ENCODE data around the gene MYH6. TPM values are rescaled to one million over a fixed set of nuclear protein-coding genes. Genes with fewer than 3 reads are reported as not detected.

Gene MYH6
- total RNA-seq, 4 donors from 2014 or later = 20.4 to 1,496 (median 303) TPM

DNA sequence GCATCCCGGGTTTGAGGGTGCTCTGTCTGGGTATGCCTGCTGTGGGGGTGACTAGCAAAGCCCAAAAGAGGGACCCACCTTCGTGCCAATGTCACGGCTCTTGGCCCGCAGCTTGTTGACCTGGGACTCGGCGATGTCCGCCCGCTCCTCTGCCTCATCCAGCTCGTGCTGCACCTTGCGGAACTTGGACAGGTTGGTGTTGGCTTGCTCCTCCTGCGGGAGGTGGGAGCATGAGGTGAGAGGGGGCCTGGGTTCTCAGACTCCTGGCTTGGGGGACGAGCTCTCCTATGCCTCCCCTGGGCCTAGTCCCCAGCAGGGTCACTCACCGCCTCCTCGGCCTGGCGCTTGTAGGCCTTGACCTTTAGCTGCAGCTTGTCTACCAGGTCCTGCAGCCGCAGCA, 5.6 kb upstream of the MYH6 start:
- intact Hi-C loops (cut with DNase I; ENCODE audit: low total_unique reads) (no loop called here), in situ Hi-C loops (cut with MboI; ENCODE audit: low sequenced_read_pairs in 4 of 4) (no loop called here)
- TF ChIP-seq, protein P1, sequence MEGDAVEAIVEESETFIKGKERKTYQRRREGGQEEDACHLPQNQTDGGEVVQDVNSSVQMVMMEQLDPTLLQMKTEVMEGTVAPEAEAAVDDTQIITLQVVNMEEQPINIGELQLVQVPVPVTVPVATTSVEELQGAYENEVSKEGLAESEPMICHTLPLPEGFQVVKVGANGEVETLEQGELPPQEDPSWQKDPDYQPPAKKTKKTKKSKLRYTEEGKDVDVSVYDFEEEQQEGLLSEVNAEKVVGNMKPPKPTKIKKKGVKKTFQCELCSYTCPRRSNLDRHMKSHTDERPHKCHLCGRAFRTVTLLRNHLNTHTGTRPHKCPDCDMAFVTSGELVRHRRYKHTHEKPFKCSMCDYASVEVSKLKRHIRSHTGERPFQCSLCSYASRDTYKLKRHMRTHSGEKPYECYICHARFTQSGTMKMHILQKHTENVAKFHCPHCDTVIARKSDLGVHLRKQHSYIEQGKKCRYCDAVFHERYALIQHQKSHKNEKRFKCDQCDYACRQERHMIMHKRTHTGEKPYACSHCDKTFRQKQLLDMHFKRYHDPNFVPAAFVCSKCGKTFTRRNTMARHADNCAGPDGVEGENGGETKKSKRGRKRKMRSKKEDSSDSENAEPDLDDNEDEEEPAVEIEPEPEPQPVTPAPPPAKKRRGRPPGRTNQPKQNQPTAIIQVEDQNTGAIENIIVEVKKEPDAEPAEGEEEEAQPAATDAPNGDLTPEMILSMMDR (IDR thresholded peaks at IDR 0.05 in 4 of 5, conservative IDR thresholded peaks at IDR 0.05 in 1 of 5) = no peak
- TF ChIP-seq POLR2A (IDR thresholded peaks at IDR 0.05) = no peak
- Histone ChIP-seq H3K36me3 (no peaks in the 10 kb centered on the region), H3K27ac (peak overlapping the region; percentile 79 to 90 (median 84)), H3K4me1 (peaks cover 10 to 42% of the 10 kb centered on the region in 2 donors), H3K4me3 (no peak overlapping the region), H3K9me3 (no peaks in the 10 kb centered on the region), H3K27me3 (no peaks in the 10 kb centered on the region)
- ATAC-seq (no peak), DNase-seq (peak in 1 of 2 donors; percentile 31)

DNA sequence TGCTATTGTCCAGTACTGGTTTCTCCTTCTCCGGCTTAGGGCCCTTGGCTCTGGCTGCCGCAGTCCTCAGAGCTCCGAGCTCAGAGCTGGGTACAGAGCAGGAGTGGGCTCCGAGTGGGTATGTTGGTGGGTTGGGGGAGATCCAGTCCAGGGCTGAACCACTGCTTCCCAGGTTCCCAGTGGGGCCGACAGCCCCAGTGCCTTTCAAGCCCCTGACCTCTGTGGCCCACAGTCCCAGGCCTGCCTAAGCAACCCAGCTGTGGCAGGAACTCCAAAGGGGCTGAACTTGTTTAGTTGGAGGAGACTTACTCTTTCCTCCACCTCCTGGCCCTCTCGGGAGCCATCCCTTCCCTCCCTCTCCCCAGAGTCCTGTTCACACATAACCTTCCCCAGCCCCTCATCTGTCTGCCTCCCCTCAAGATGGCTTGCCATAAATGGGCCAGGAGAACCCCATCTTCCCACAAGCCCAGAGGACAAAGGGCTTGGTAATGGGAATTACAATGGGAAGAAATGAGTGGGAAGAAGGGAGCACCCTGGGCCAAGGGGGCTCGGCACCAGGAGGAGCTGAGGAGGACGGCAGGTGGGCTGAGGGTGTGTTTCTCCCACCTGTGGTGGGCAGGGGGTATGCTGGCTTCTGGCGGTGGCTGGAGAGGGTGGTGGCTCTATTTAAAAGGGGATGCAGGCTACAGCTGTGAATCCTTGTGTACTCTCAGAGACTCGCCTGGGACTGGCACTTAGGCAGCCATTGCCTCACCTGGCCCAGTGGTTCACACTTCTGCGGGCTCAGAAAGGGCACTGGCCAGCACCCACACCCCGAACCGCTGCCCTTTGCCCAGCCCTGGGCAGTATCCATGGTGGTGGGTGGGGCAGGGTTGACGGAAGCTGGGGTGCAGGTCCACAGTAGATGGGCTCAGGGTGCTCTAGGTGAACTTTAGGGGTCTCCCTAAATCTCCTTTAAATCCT, 3.8 kb upstream of the MYH6 start:
- Histone ChIP-seq H3K27me3 (no peaks in the 10 kb centered on the region), H3K4me1 (peaks cover 10 to 54% of the 10 kb centered on the region in 2 donors), H3K27ac (peak overlapping the region; percentile 79 to 90 (median 84)), H3K36me3 (no peaks in the 10 kb centered on the region), H3K4me3 (peak overlapping the region in 1 of 4 donors; percentile 8), H3K9me3 (no peaks in the 10 kb centered on the region)
- ATAC-seq = no peak
- in situ Hi-C loops (cut with MboI; ENCODE audit: low sequenced_read_pairs in 4 of 4) = no loop called here
- no peak for TF ChIP-seq POLR2A (IDR thresholded peaks at IDR 0.05)
- TF ChIP-seq, protein P1 (IDR thresholded peaks at IDR 0.05 in 4 of 5, conservative IDR thresholded peaks at IDR 0.05 in 1 of 5) = no peak
- DNase-seq = peak in 1 of 2 donors; percentile 41
- intact Hi-C loops (cut with DNase I; ENCODE audit: low total_unique reads) = loop anchor here (2.0 kb wide), 1 partner anchor 23 kb away; the partner anchor contains the start of gene MYH7

DNA sequence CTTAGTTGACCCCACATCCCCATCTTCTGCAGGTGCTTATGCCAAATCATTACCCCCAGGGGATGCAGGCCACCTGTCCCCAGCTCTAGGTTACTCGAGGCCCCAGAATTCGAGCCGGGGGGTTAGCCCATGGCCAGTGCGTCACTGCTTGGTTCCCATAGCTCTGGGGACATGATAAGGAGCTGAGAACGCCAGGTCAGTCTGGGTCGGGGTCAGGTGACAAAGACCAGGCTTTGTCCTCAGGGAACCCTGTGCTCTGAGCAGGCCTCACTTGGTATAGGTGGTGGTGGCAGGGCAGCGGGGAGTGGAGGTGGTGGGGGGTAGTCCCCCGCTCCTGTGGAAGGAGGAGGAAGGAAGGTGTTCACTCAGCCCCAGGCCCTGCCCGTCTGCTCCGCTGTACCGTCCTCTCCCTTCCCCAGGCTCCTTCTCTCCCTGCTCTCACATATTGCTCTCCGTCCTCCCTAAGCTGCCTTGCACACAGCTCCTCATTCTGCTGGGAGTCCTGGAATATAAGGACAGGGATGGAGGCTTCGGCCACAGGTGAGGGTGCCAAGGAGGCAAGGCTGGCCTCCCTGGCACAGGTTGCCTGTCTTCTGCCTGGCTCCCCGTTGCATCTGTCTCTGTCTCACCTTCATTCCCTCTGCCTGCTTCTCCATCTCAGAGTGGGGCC, 2.0 kb upstream of the MYH6 start:
- H3K9me3 ChIP-seq = no peaks in the 10 kb centered on the region
- no peaks in the 10 kb centered on the region for H3K36me3 ChIP-seq
- peak overlapping the region in 1 of 4 donors; percentile 31 for H3K4me3 ChIP-seq
- intact Hi-C loops (cut with DNase I; ENCODE audit: low total_unique reads) (loop anchor here (2.0 kb wide), 1 partner anchor 25 kb away; the partner anchor contains the start of gene MYH7), in situ Hi-C loops (cut with MboI; ENCODE audit: low sequenced_read_pairs in 4 of 4) (no loop called here)
- H3K27me3 ChIP-seq = no peaks in the 10 kb centered on the region
- ATAC-seq = peak; percentile 30 to 53
- peak overlapping the region; percentile 79 to 90 (median 84) for H3K27ac ChIP-seq
- DNase-seq = peak; percentile 53 to 95
- TF ChIP-seq POLR2A (IDR thresholded peaks at IDR 0.05) = peak; percentile 16 to 60
- TF ChIP-seq, protein P1 (IDR thresholded peaks at IDR 0.05 in 4 of 5, conservative IDR thresholded peaks at IDR 0.05 in 1 of 5) = no peak
- H3K4me1 ChIP-seq = peaks cover 10 to 65% of the 10 kb centered on the region in 2 donors

DNA sequence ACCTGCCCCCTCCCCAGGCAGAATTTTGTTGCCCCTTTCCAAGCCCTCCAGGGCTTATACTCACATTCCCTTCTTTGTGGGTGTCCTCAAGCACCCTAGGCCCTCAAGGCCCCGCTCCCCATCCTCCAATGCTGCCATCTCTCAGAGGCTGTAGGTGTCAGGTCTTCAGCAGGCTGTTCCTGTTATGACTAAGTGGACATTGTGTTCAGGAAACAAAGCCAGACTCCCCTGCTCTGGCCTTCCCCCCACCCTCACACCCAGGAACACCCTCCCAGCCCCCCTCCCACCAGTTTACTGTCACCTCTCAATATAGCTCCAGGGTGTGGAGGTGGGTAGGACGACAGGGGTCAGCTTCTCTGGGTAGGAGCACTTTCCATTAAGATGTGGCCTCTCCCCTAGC, 1.4 kb upstream of the MYH6 start:
- in situ Hi-C loops (cut with MboI; ENCODE audit: low sequenced_read_pairs in 4 of 4) = no loop called here
- no peak for TF ChIP-seq POLR2A (IDR thresholded peaks at IDR 0.05)
- TF ChIP-seq, protein P1 (IDR thresholded peaks at IDR 0.05 in 4 of 5, conservative IDR thresholded peaks at IDR 0.05 in 1 of 5) = no peak
- peak; percentile 49 to 76 for ATAC-seq
- H3K36me3 ChIP-seq = no peaks in the 10 kb centered on the region
- H3K4me3 ChIP-seq = peak overlapping the region in 2 of 4 donors; percentile 8 to 47
- intact Hi-C loops (cut with DNase I; ENCODE audit: low total_unique reads) = no loop called here
- H3K27ac ChIP-seq = peak overlapping the region; percentile 79 to 90 (median 84)
- peaks cover 10 to 62% of the 10 kb centered on the region in 2 donors for H3K4me1 ChIP-seq
- H3K27me3 ChIP-seq = no peaks in the 10 kb centered on the region
- no peaks in the 10 kb centered on the region for H3K9me3 ChIP-seq
- DNase-seq = peak; percentile 66 to 86
